ENCODE data around the gene ZIC2.
"Not testable (repeated sequence)": the region's sequence is repeated elsewhere in the genome, so short reads cannot be mapped to it uniquely, and the experiment has no call there.

Gene ZIC2

DNA sequence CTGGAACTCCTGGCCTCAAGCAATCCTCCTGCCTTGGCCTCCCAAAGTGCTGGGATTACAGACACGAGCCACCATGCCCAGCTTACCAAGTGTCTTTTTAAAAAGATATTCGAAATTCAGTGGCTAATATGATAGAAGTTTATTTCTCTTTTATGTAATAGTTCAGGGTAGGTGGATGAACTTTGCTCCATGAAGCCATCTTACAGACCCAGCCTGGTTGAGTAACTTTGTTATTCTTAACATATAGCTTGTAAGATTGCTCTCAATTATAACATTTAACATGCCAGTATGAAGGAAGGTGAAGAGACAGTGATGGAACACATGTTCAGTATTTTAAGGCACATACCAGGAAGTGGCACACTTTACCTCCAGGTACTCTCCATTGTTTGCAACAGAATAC, 42.4 kb downstream of the ZIC2 start:
- DNase-seq: no peak

DNA sequence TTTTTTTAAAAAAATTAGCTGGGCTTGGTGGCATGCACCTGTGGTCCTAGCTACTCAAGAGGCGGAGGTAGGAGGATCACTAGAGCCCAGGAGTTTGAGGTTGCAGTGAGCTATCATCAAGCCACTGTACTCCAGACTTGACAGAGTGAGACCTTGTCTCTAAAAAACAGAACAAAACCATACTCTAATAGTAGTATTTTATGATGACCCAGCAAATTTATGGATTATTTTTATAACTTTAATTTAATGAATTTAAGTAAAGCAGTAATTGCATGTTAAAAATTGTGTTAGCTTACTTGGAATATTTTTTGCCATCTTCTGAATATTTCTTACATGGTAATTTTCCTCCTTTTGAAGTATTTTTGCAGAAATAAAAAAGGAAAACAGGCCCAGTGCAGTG, 48.3 kb downstream of the ZIC2 start:
- no peak for DNase-seq

DNA sequence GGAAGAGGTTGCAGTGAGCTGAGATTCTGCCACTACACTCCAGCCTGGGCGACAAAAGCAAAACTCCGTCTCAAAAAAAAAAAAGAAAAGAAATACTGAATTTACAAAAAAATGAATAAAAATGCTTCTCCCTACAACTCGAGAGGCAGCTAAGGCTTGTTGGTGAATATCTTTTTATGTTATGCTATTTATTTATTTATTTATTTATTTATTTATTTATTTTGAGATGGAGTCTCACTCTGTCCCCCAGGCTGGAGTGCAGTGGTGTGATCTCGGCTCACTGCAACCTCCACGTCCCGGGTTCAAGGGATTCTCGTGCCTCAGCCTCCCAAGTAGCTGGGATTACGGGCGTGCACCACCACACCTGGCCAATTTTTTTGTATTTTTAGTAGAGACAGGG, 51.1 kb downstream of the ZIC2 start:
- DNase-seq: not testable (repeated sequence)

DNA sequence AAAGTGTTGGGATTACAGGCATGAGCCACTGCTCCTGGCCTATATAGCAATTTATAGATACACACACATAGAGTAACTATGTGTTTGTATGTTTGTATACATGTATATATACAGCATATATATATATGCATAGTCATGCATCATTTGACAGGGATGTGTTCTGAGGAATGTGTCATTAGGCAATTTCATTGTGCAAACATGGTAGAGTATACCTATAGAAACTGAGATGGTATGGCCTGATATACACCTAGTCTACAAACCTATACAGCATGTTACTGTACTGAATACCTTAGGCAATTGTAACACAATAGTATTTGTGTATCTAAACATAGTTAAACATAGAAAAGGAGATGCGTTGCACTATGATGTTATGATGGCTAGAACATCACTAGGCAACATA, 54.4 kb downstream of the ZIC2 start:
- no peak for DNase-seq
